ENCODE measurements around the gene BANF2.

DNA sequence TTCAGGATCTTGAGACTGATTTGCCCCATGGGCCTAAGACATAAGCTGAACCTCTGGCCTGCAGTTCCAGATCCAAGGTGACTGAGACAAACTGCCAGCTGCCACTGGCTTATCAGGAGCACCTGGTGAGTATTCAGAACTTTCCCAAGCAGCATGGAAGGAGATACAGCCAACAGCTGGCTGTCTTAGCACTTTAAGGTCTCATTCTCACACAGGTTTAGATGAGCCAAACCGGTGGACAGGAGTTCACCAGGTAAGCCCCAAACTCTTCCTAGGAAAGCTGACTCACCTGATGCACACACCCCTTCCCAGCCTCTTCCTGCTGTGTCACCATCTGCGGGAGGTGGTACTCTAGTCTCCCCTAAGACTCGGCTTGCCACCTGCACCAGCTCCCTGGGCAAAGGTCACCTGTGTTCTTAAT lies at the start of gene BANF2:
- TF ChIP-seq, protein P1, sequence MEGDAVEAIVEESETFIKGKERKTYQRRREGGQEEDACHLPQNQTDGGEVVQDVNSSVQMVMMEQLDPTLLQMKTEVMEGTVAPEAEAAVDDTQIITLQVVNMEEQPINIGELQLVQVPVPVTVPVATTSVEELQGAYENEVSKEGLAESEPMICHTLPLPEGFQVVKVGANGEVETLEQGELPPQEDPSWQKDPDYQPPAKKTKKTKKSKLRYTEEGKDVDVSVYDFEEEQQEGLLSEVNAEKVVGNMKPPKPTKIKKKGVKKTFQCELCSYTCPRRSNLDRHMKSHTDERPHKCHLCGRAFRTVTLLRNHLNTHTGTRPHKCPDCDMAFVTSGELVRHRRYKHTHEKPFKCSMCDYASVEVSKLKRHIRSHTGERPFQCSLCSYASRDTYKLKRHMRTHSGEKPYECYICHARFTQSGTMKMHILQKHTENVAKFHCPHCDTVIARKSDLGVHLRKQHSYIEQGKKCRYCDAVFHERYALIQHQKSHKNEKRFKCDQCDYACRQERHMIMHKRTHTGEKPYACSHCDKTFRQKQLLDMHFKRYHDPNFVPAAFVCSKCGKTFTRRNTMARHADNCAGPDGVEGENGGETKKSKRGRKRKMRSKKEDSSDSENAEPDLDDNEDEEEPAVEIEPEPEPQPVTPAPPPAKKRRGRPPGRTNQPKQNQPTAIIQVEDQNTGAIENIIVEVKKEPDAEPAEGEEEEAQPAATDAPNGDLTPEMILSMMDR (IDR thresholded peaks at IDR 0.05; ENCODE audit: borderline replicate concordance, extremely low read depth, low read length, poor library complexity, severe bottlenecking): no peak
- TF ChIP-seq EZH2 (IDR thresholded peaks at IDR 0.05; ENCODE audit: borderline replicate concordance, low read depth, low read length, severe bottlenecking): no peak
